ENCODE results near the gene OR5D16.
"Not testable (repeated sequence)": the region's sequence is repeated elsewhere in the genome, so short reads cannot be mapped to it uniquely, and the experiment has no call there.

OR5D16 gene

GRCh38 chr11:55838452-55838851 is at the start of gene OR5D16:
Gene OR5D16 (plus strand): TSS chr11:55838752. CDS start chr11:55838752, 0 bp downstream.
- no peak for DNase-seq

- no peak for DNase-seq
Measured at GRCh38 chr11:55791606-55792005, 46.9 kb upstream of the OR5D16 start.

GRCh38 chr11:55793321-55793720 is 45.2 kb upstream of the OR5D16 start:
- DNase-seq = no peak

- DNase-seq = no peak
Measured at GRCh38 chr11:55795256-55795655, 43.3 kb upstream of the OR5D16 start, which contains the start of gene OR5D14. Gene OR5D14 (plus strand): TSS chr11:55795556. CDS start chr11:55795556, 0 bp downstream.

GRCh38 chr11:55806248-55806647 is 32.3 kb upstream of the OR5D16 start:
- no peak for DNase-seq

- DNase-seq = no peak
Measured at GRCh38 chr11:55811067-55811466, 27.5 kb upstream of the OR5D16 start, which contains the start of gene OR5L1. Gene OR5L1 (plus strand): TSS chr11:55811367. CDS start chr11:55811467, 100 bp downstream.

GRCh38 chr11:55819330-55819729 is 19.2 kb upstream of the OR5D16 start, which contains the start of gene OR5D18:
Gene OR5D18 (plus strand): TSS chr11:55819630. CDS start chr11:55819630, 0 bp downstream.
- DNase-seq = no peak

GRCh38 chr11:55826919-55827318 is 11.6 kb upstream of the OR5D16 start, which contains the start of gene OR5L2:
Gene OR5L2 (plus strand): TSS chr11:55827219. CDS start chr11:55827219, 0 bp downstream.
- no peak for DNase-seq

GRCh38 chr11:55847453-55847852 is 8.9 kb downstream of the OR5D16 start:
- no peak for DNase-seq

GRCh38 chr11:55849037-55849436 is 10.5 kb downstream of the OR5D16 start:
- no peak for DNase-seq

GRCh38 chr11:55852141-55852540 is 13.6 kb downstream of the OR5D16 start:
- DNase-seq = no peak

GRCh38 chr11:55854704-55855103 is 16.2 kb downstream of the OR5D16 start:
- DNase-seq = no peak

GRCh38 chr11:55867354-55867753 is 28.8 kb downstream of the OR5D16 start:
- not testable (repeated sequence) for DNase-seq

- DNase-seq = not testable (repeated sequence)
Measured at GRCh38 chr11:55872731-55873130, 34.2 kb downstream of the OR5D16 start.

- not testable (repeated sequence) for DNase-seq
Measured at GRCh38 chr11:55873146-55873545, 34.6 kb downstream of the OR5D16 start.

- DNase-seq = not testable (repeated sequence)
Measured at GRCh38 chr11:55882997-55883396, 44.4 kb downstream of the OR5D16 start, which contains the start of gene TRIM51. Gene TRIM51 (plus strand): TSS chr11:55883297. CDS start chr11:55885429, 2,132 bp downstream.

- DNase-seq = not testable (repeated sequence)
Measured at GRCh38 chr11:55884995-55885394, 46.4 kb downstream of the OR5D16 start.

GRCh38 chr11:55885481-55885880 is 46.9 kb downstream of the OR5D16 start:
- not testable (repeated sequence) for DNase-seq

Data from right hindlimb (tissue), 1 donor.